ENCODE data around the gene CD3G.

The CD3G gene

GRCh38 chr11:118359295-118359958, 15.3 kb downstream of the CD3G start, which contains the start of gene UBE4A:
TSS of gene UBE4A (plus strand) at chr11:118359600. CDS start at chr11:118365081, 5,481 bp downstream.
- Histone ChIP-seq H3K9ac (ENCODE audit: low read depth, low read length) (peak within 1 kb of the TSS; percentile 70), H4K20me1 (ENCODE audit: insufficient read depth, low read length) (0 out of 2 replicates have a peak, but pooled peaks cover 2% of the 10 kb centered on the region), H3K27me3 (ENCODE audit: insufficient read depth, low read length, poor library complexity) (no peaks in the 10 kb centered on the region), H3K27ac (ENCODE audit: low read length) (peak within 1 kb of the TSS; percentile 82), H3K4me1 (ENCODE audit: insufficient read depth, low read length) (peaks cover 39% of the 10 kb centered on the region), H3K36me3 (ENCODE audit: insufficient read depth, low read length) (peaks cover 19% of the 10 kb centered on the region), H3K4me2 (ENCODE audit: insufficient read depth, low read length) (peak within 1 kb of the TSS; percentile 95), H3K79me2 (ENCODE audit: insufficient read depth, low read length) (peaks cover 50% of the 10 kb centered on the region), H3K4me3 (ENCODE audit: low read depth in 1 of 2, low read length in 2 of 2) (peak within 1 kb of the TSS; percentile 71 to 85), H3K9me3 (ENCODE audit: insufficient read depth, low read length, severe bottlenecking) (no peaks in the 10 kb centered on the region), H2AFZ (ENCODE audit: low read depth, low read length) (peak within 1 kb of the TSS; percentile 75)
- ATAC-seq (ENCODE audit: insufficient read depth, low read depth): peak; percentile 89
- TF ChIP-seq CTCF (IDR thresholded peaks at IDR 0.05; ENCODE audit: borderline replicate concordance, extremely low read depth, low read length, poor library complexity, severe bottlenecking) (no peak), EZH2 (IDR thresholded peaks at IDR 0.05; ENCODE audit: borderline replicate concordance, low read depth, low read length, severe bottlenecking) (no peak)
- peak; percentile 98 for DNase-seq

GRCh38 chr11:118364956-118365615, 20.9 kb downstream of the CD3G start:
- H3K4me2 ChIP-seq (ENCODE audit: insufficient read depth, low read length): no peak overlapping the region
- no peaks in the 10 kb centered on the region for H3K9me3 ChIP-seq (ENCODE audit: insufficient read depth, low read length, severe bottlenecking)
- no peaks in the 10 kb centered on the region for H3K27me3 ChIP-seq (ENCODE audit: insufficient read depth, low read length, poor library complexity)
- no peak overlapping the region for H3K4me3 ChIP-seq (ENCODE audit: low read depth in 1 of 2, low read length in 2 of 2)
- H3K27ac ChIP-seq (ENCODE audit: low read length): no peak overlapping the region
- H2AFZ ChIP-seq (ENCODE audit: low read depth, low read length): no peak overlapping the region
- 0 out of 2 replicates have a peak, but pooled peaks cover 2% of the 10 kb centered on the region for H4K20me1 ChIP-seq (ENCODE audit: insufficient read depth, low read length)
- H3K9ac ChIP-seq (ENCODE audit: low read depth, low read length): no peak overlapping the region
- H3K4me1 ChIP-seq (ENCODE audit: insufficient read depth, low read length): peaks cover 30% of the 10 kb centered on the region
- H3K79me2 ChIP-seq (ENCODE audit: insufficient read depth, low read length): peaks cover 53% of the 10 kb centered on the region
- DNase-seq: no peak
- ATAC-seq (ENCODE audit: insufficient read depth, low read depth): no peak
- TF ChIP-seq EZH2 (IDR thresholded peaks at IDR 0.05; ENCODE audit: borderline replicate concordance, low read depth, low read length, severe bottlenecking) (no peak), CTCF (IDR thresholded peaks at IDR 0.05; ENCODE audit: borderline replicate concordance, extremely low read depth, low read length, poor library complexity, severe bottlenecking) (no peak)
- peaks cover 57% of the 10 kb centered on the region for H3K36me3 ChIP-seq (ENCODE audit: insufficient read depth, low read length)

DNA sequence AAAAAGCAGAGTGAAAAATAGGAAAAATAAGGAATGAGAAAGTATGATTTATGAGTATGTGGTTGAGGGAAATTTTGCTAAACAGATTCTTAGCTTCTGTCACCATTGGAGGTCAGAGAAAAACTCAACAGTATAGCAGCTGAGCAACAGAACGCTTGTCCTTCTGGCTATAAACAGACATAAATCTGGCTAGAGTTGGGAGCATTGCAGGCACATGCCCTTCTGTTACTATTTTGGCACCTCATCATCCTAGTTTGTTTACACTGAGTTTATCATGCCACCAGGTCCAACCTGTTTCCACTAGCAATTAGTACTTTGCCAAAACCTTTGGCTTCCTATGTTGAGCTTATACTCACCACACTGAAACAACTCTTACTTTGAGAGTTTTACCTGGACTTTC, 22.1 kb downstream of the CD3G start:
- no peak for DNase-seq
- no peak for ATAC-seq (ENCODE audit: insufficient read depth, low read depth)
- Histone ChIP-seq H3K9ac (ENCODE audit: low read depth, low read length) (no peak overlapping the region), H2AFZ (ENCODE audit: low read depth, low read length) (no peak overlapping the region), H3K4me2 (ENCODE audit: insufficient read depth, low read length) (no peak overlapping the region), H3K4me3 (ENCODE audit: low read depth in 1 of 2, low read length in 2 of 2) (no peak overlapping the region), H3K27ac (ENCODE audit: low read length) (no peak overlapping the region), H3K36me3 (ENCODE audit: insufficient read depth, low read length) (peaks cover 69% of the 10 kb centered on the region), H4K20me1 (ENCODE audit: insufficient read depth, low read length) (0 out of 2 replicates have a peak, but pooled peaks cover 2% of the 10 kb centered on the region), H3K4me1 (ENCODE audit: insufficient read depth, low read length) (peaks cover 17% of the 10 kb centered on the region), H3K9me3 (ENCODE audit: insufficient read depth, low read length, severe bottlenecking) (no peaks in the 10 kb centered on the region), H3K79me2 (ENCODE audit: insufficient read depth, low read length) (peaks cover 41% of the 10 kb centered on the region), H3K27me3 (ENCODE audit: insufficient read depth, low read length, poor library complexity) (no peaks in the 10 kb centered on the region)
- TF ChIP-seq CTCF (IDR thresholded peaks at IDR 0.05; ENCODE audit: borderline replicate concordance, extremely low read depth, low read length, poor library complexity, severe bottlenecking): no peak
- no peak for TF ChIP-seq EZH2 (IDR thresholded peaks at IDR 0.05; ENCODE audit: borderline replicate concordance, low read depth, low read length, severe bottlenecking)

All from DND-41 (cell line).